Measurements from ENCODE around the gene FAM216A.
"Not testable (repeated sequence)": the region's sequence is repeated elsewhere in the genome, so short reads cannot be mapped to it uniquely, and the experiment has no call there.

The FAM216A gene

GRCh38 chr12:110468214-110469048, at the start of gene FAM216A, which contains the start of gene GPN3:
TSS of gene FAM216A (plus strand) at chr12:110468845. CDS start at chr12:110468876, 31 bp downstream.
TSS of gene GPN3 (minus strand) at chr12:110468257. CDS start at chr12:110468203, 54 bp downstream.
- no peak for TF ChIP-seq CTCF (IDR thresholded peaks at IDR 0.05)
- Histone ChIP-seq H3K27me3 (no peaks in the 10 kb centered on the region), H3K4me1 (peaks cover 0 to 22% (median 15%) of the 10 kb centered on the region in 4 donors), H3K27ac (peak within 1 kb of the TSS; percentile 90 to 93), H3K36me3 (peaks cover 0 to 20% (median 13%) of the 10 kb centered on the region in 3 donors), H3K4me3 (peak within 1 kb of the TSS; percentile 66 to 74), H3K9me3 (no peaks in the 10 kb centered on the region)
- intact Hi-C loops (cut with DNase I; ENCODE audit: low total_unique reads): loop anchor here (5.0 to 10.0 kb wide), 3 partner anchors 34 to 1626 kb away; partner anchors contain the start of genes PPTC7, RAD9B and VPS29
- DNase-seq: peak; percentile 96 to 98

- H3K4me1 ChIP-seq, H3K36me3 ChIP-seq, H3K9me3 ChIP-seq, DNase-seq, H3K27me3 ChIP-seq, H3K27ac ChIP-seq, H3K4me3 ChIP-seq: not testable (repeated sequence)
- intact Hi-C loops (cut with DNase I; ENCODE audit: low total_unique reads): loop anchor here (10.0 kb wide), 1 partner anchor 66 kb away; no protein-coding TSS in a partner anchor
Measured at GRCh38 chr12:110420644-110421043, 48.0 kb upstream of the FAM216A start.

GRCh38 chr12:110421159-110421661, 47.4 kb upstream of the FAM216A start:
- Histone ChIP-seq H3K9me3 (no peaks in the 10 kb centered on the region), H3K27ac (no peak overlapping the region), H3K36me3 (no peaks in the 10 kb centered on the region), H3K4me3 (no peak overlapping the region), H3K27me3 (no peaks in the 10 kb centered on the region), H3K4me1 (no peaks in the 10 kb centered on the region)
- DNase-seq: no peak
- intact Hi-C loops (cut with DNase I; ENCODE audit: low total_unique reads): loop anchor here (10.0 kb wide), 1 partner anchor 66 kb away; no protein-coding TSS in a partner anchor
- TF ChIP-seq CTCF (IDR thresholded peaks at IDR 0.05): no peak

GRCh38 chr12:110421701-110422100, 46.9 kb upstream of the FAM216A start:
- TF ChIP-seq CTCF (IDR thresholded peaks at IDR 0.05): no peak
- DNase-seq: no peak
- Histone ChIP-seq H3K27ac (no peak overlapping the region), H3K4me3 (no peak overlapping the region), H3K9me3 (no peaks in the 10 kb centered on the region), H3K27me3 (no peaks in the 10 kb centered on the region), H3K4me1 (no peaks in the 10 kb centered on the region), H3K36me3 (no peaks in the 10 kb centered on the region)
- intact Hi-C loops (cut with DNase I; ENCODE audit: low total_unique reads): loop anchor here (10.0 kb wide), 1 partner anchor 67 kb away; no protein-coding TSS in a partner anchor

GRCh38 chr12:110424237-110424636, 44.4 kb upstream of the FAM216A start:
- TF ChIP-seq CTCF (IDR thresholded peaks at IDR 0.05): no peak
- Histone ChIP-seq H3K27ac (no peak overlapping the region), H3K4me1 (no peaks in the 10 kb centered on the region), H3K9me3 (no peaks in the 10 kb centered on the region), H3K27me3 (no peaks in the 10 kb centered on the region), H3K36me3 (no peaks in the 10 kb centered on the region), H3K4me3 (no peak overlapping the region)
- intact Hi-C loops (cut with DNase I; ENCODE audit: low total_unique reads): loop anchor here (10.0 kb wide), 1 partner anchor 69 kb away; no protein-coding TSS in a partner anchor
- DNase-seq: no peak

- intact Hi-C loops (cut with DNase I; ENCODE audit: low total_unique reads): loop anchor here (5.0 to 10.0 kb wide), 2 partner anchors 72 to 334 kb away; no protein-coding TSS in a partner anchor
- Histone ChIP-seq H3K4me3 (no peak overlapping the region), H3K27ac (no peak overlapping the region), H3K4me1 (peaks cover 0 to 4% (median 0%) of the 10 kb centered on the region in 4 donors), H3K27me3 (no peaks in the 10 kb centered on the region), H3K9me3 (no peaks in the 10 kb centered on the region), H3K36me3 (no peaks in the 10 kb centered on the region)
- no peak for DNase-seq
- TF ChIP-seq CTCF (IDR thresholded peaks at IDR 0.05): no peak
Measured at GRCh38 chr12:110426406-110426805, 42.2 kb upstream of the FAM216A start.

GRCh38 chr12:110429676-110430075, 39.0 kb upstream of the FAM216A start:
- intact Hi-C loops (cut with DNase I; ENCODE audit: low total_unique reads): loop anchor here (5.0 to 10.0 kb wide), 2 partner anchors 75 to 337 kb away; no protein-coding TSS in a partner anchor
- H3K9me3 ChIP-seq, H3K27ac ChIP-seq, H3K4me1 ChIP-seq, H3K27me3 ChIP-seq, H3K4me3 ChIP-seq, DNase-seq: not testable (repeated sequence)
- H3K36me3 ChIP-seq: peaks cover 7 to 11% (median 8%) of the 10 kb centered on the region in 3 donors

Data from tibial artery (tissue), 4 donors.